ENCODE data around the gene HEMK1.

HEMK1 gene

GRCh38 chr3:50542177-50543034, 26.9 kb upstream of the HEMK1 start:
- peak; percentile 31 for DNase-seq (ENCODE audit: low read depth)

GRCh38 chr3:50545781-50546180, 23.5 kb upstream of the HEMK1 start:
- no peak for DNase-seq (ENCODE audit: low read depth)

GRCh38 chr3:50549226-50549625, 20.1 kb upstream of the HEMK1 start:
- DNase-seq (ENCODE audit: low read depth), result no peak

GRCh38 chr3:50550079-50550736, 19.1 kb upstream of the HEMK1 start:
- DNase-seq (ENCODE audit: low read depth), result peak; percentile 46

- DNase-seq (ENCODE audit: low read depth), result no peak
These were observed 18.2 kb upstream of the HEMK1 start for GRCh38 chr3:50551054-50551659.

- no peak for DNase-seq (ENCODE audit: low read depth)
These were observed 17.5 kb upstream of the HEMK1 start for GRCh38 chr3:50551681-50552435.

- DNase-seq (ENCODE audit: low read depth), result no peak
These were observed 16.7 kb upstream of the HEMK1 start for GRCh38 chr3:50552598-50552997.

- no peak for DNase-seq (ENCODE audit: low read depth)
These were observed 14.8 kb upstream of the HEMK1 start for GRCh38 chr3:50554553-50554952.

- no peak for DNase-seq (ENCODE audit: low read depth)
These were observed 12.2 kb upstream of the HEMK1 start for GRCh38 chr3:50557106-50557505.

GRCh38 chr3:50557915-50558314, 11.4 kb upstream of the HEMK1 start:
- DNase-seq (ENCODE audit: low read depth), result no peak

- DNase-seq (ENCODE audit: low read depth), result no peak
These were observed 9.6 kb upstream of the HEMK1 start for GRCh38 chr3:50559702-50560101.

GRCh38 chr3:50562861-50563260, 6.5 kb upstream of the HEMK1 start:
- DNase-seq (ENCODE audit: low read depth), result no peak

GRCh38 chr3:50563867-50564266, 5.5 kb upstream of the HEMK1 start:
- DNase-seq (ENCODE audit: low read depth), result no peak

- no peak for DNase-seq (ENCODE audit: low read depth)
These were observed 5.0 kb upstream of the HEMK1 start for GRCh38 chr3:50564321-50564720.

GRCh38 chr3:50567011-50567385, 2.3 kb upstream of the HEMK1 start:
- no peak for DNase-seq (ENCODE audit: low read depth)

GRCh38 chr3:50567386-50568167, 1.7 kb upstream of the HEMK1 start, which contains the start of gene C3orf18:
Gene C3orf18, minus strand, starts transcription at chr3:50567747. Its CDS starts 2,048 bp downstream, at chr3:50565699.
- DNase-seq (ENCODE audit: low read depth), result peak; percentile 90

- DNase-seq (ENCODE audit: low read depth), result no peak
These were observed 1.4 kb downstream of the HEMK1 start for GRCh38 chr3:50570508-50571279.

- no peak for DNase-seq (ENCODE audit: low read depth)
These were observed 2.2 kb downstream of the HEMK1 start for GRCh38 chr3:50571486-50571885.

- peak; percentile 71 for DNase-seq (ENCODE audit: low read depth)
These were observed 2.8 kb downstream of the HEMK1 start for GRCh38 chr3:50572158-50572557.

GRCh38 chr3:50572801-50573371, 3.6 kb downstream of the HEMK1 start:
- no peak for DNase-seq (ENCODE audit: low read depth)
